NOMO-1 (cell line): ENCODE data around the gene VCX2.
"Not testable (repeated sequence)": the region's sequence is repeated elsewhere in the genome, so short reads cannot be mapped to it uniquely, and the experiment has no call there.

Experiments used
- DNase-seq, 2 experiments: peaks; one replicate each; lab custom pipeline; 2025; ENCODE audit not compliant: unreplicated experiment in 2 of 2; lab: John Stamatoyannopoulos, UW

The VCX2 gene

DNA sequence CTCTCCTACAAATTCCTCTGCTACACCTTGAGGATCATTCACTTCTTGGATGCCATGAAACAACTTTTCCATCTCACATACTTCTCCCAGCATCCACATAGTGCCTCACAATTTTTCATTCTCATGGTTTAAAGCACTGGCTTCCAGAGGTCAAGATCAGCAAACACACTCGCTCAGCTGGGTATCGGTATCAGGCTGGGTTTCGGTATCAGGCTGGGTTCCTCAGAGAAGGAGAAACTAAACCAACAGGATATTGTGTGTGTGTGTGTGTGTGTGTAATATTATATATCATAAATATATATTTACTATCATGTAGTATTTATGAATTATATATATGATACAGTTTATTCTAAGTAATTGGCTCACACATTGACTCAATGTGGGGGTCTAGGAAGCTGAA, at the start of gene VCX2:
TSS of gene VCX2 (minus strand) at position 99 of the 400 bp plus-strand sequence. CDS start 624 bp downstream, outside the sequence.
- not testable (repeated sequence) for DNase-seq

DNA sequence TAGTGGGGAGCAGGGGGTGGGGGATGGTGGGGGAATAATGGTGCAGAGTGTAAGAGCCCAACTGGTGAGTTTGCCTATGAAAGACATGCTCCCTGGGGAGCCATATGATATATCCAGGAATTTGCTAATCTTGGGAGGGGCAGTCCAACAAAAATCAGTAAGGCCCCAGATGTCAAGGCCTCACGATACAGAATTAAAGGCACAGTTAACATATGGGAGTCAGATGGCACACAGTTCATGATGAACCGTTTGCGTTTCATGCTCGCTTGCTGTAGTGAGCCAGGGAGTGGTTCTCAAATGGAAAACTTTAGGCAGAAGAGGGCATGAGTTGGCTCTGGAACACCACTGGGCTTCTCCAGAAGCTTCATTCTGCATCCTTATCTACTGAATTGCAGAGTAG, 33.9 kb upstream of the VCX2 start:
- no peak for DNase-seq

GRCh38 chrX:8204169-8204935, 33.3 kb upstream of the VCX2 start:
- no peak for DNase-seq

DNA sequence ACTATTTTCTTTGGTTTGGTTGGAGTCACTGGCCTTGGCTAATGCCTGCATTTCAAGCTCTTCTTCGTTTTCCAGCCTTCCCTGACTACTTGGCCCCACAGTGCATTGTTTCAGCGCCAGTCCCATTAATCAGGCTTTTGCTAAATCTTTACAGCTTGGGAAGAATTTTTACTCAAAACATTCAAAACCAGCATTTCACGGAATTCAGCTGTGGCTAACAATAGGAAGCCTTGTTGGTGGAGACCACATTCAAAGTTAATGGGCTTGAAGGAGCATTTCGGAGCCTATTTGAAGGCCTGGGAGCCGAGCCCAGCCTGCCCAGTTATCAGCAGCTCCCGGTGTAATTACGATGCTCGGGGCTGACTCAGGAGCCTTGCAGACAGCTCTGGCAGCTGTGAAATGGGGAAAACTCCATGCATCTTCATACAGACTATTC, 30.8 kb upstream of the VCX2 start:
- DNase-seq = no peak

DNA sequence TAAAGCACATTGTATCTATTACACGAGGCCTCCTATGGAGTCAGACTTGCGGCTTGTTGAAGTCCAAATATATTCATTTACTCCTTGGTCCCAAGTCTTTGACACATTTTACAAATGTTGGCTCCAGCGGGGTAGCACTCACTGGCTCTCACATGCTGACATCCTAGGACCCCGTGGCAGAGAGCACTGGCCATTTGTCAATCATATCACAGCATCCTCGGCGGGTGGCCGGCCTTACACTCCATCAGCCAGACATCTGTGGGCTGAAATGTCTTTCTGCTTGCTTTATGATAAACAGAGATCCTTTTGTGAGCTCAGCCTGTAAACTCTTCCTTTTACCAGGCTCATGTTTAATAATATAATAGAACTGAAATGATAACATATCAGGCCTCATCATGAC, 25.7 kb upstream of the VCX2 start:
- no peak for DNase-seq

GRCh38 chrX:8194216-8194615, 23.1 kb upstream of the VCX2 start:
- DNase-seq = no peak

DNA sequence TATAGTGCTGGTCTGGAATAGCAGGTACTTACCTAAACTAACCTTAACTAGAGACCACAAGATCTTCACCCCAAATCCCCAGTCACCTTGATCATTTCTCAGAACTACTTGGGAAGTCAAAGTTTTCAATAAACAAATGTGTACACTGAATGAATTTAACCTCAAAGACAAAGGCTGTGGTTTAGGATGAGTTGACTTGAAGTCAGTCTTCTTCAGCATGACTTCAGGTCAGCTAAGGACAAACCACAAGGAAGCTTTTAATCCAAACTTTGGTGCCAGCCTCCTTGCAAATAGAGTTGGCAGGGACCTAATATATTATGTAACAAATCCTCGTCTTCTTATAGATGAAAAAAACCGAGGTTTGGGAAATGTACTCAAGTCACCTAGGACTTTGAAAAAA, 21.2 kb upstream of the VCX2 start:
- no peak for DNase-seq

DNA sequence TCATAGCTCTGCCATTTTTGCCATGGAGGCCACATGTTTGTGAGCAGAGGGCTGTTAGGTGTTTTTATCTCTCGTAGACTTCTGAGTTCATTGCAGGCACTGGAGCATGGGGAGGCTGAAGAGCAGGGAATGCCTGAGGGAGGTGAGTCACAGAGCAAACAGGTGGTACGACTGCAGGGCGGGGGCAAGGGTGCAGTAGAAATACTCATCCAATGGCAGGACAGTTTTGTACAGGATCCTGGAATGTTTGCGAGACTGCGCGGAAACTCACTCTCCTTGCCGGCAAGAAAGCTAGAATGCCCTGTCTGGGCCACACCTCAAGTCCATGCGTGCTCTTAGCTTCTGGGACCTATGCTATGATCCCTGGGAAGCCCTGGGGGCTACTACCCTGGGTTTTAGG, 20.0 kb upstream of the VCX2 start:
- DNase-seq = no peak

DNA sequence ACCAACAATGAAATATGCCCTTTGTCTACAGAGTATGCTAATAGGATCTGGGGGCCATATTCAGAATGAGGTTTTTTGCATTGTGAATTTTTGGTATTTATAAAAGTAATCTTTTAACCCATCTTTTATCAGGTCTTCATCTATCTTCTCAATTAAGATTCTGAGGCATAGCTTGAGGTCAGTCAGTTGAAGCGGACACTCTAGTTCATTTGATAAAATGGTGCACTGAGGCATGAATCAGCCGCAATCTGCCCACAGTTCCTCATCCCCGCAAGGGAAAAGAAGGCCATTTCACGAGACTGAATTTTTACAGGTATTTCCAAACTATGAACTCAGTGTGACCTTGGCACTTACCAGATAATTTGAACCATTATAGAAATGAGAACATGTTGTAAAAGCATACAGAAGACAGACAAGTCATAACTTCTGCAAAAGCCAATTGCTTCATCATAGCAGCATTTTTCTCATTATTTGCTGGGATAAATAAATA, 19.3 kb upstream of the VCX2 start:
- DNase-seq = no peak

DNA sequence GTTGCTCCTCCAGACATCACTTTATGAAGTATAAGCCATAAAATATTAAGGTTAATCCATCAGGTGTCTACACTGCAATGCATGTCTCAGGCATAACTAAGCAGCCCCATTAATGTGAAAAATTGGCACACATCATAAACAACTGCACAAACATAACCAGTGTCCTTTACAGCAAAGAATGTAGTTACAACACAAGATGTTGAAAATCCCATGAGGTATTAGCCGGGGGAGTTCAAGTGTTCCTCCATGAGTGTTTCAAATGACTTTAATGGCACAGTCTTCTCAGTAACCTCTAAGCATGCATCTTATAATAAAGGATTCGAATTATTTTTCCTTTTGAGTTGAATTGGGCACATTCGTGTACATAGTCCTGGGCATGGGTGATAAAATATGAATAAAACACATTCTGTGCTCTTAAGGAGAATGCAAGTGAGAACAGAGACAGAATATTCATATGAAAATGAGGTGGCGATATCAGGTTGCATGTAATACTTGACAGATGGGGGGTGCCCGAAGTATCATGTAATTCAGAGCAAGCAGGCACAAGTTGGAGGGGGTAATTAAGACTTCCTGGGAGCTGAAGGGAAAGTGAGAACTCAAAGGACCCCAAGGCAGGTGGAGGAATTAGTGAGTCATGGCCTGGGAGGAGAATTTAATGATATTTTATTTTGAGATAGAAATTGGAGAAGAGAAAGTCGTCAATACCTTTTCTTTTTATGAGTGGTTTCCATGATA, 18.2 kb upstream of the VCX2 start:
- no peak for DNase-seq

DNA sequence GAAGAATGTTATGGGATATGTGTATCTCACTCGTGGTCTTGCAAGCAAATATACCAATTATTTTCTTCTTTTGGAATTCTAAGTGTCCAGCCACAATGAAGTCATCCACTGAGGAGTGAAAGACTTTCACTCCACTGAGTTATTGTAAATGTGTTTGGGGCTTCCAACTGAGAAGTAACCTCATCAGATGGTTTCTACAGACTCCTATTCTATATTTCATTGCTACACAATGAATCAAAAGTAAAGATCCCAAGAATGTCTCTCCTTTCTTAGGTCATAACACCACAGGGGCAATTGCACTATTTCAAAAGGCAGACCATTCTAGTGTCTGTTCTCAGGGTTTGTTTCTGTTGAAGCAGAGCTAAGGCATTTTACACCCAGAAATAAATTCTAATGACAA, 12.3 kb upstream of the VCX2 start:
- no peak for DNase-seq

DNA sequence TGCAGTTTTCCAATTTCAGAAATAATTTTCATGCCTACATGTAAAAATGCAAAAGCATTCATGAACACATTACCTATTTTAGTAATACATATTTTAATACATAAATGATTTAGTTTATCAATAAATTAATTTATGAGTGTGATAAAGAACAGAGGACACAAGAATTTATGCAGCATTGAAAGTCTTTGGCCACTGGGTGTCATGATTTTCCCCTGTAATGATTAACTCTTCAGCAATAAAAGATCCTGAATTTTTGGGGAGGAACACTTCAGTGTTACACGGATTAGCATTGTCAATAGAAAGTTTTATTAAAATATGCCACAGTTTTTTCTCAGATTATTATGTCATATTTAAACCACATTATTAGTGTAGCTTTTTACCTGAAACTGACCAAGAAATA, 8.6 kb upstream of the VCX2 start:
- DNase-seq = no peak

- not testable (repeated sequence) for DNase-seq
Observed at GRCh38 chrX:8154011-8154410, 17.1 kb downstream of the VCX2 start.

- no peak for DNase-seq
Observed at GRCh38 chrX:8147226-8147625, 23.8 kb downstream of the VCX2 start.

DNA sequence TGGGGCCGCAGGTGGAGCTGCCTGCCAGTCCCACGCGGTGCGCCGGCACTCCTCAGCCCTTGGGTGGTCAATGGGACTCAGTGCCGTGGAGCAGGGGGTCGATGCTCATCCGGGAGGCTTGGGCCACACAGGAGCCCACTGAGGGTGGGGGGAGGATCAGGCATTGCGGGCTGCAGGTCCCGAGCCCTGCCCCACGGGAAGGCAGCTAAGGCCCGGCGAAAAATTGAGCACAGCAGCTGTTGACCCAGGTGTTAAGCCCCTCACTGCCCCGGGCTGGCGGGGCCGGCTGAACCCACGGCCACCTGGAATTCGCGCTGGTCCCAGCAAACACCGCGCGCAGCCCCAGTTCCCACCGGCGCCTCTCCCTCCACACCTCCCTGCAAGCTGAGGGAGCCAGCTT, 26.1 kb downstream of the VCX2 start:
- no peak for DNase-seq

GRCh38 chrX:8141896-8142295, 29.2 kb downstream of the VCX2 start:
- no peak for DNase-seq

GRCh38 chrX:8140986-8141744, 29.9 kb downstream of the VCX2 start:
- DNase-seq = no peak

DNA sequence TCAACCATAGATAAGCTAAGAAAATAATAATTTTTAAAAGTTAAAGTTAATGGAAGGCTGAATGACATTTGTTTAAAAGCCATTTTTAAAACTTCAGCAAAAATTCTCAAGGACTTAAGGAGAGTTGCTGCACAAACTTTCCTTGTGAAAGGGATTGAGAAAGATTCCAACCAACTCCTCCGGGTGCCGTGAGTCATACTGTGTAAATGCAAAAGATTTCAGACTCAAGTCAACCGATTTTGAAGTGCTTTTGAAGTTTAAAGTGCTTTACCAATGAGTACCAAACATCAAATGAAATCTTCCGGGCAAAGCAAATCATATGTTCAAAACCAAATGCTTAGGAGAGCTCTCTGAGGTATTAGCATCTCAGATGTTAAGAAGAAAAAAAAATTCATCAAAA, 31.4 kb downstream of the VCX2 start:
- no peak for DNase-seq

DNA sequence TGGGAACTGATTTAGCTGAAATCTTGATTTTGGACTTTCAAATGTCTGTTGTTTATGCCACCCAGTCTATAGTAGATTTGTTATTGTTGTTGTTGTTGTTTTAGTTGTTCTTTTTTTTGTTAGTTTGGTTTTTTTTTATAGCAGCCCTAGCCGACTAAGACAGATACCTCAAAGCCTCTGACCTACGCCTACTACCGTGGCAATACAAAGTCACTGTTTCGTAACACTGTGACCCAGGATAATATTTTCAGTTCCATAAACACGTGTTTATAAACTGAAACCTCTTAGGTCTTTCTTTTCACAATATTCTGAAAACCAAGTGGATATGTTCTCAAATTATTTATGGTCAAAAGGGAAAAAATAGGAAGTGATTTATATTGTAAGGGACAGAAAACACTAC, 32.8 kb downstream of the VCX2 start:
- peak in 1 of 2 experiments; percentile 3 for DNase-seq

GRCh38 chrX:8126648-8127047, 44.4 kb downstream of the VCX2 start:
- no peak for DNase-seq

DNA sequence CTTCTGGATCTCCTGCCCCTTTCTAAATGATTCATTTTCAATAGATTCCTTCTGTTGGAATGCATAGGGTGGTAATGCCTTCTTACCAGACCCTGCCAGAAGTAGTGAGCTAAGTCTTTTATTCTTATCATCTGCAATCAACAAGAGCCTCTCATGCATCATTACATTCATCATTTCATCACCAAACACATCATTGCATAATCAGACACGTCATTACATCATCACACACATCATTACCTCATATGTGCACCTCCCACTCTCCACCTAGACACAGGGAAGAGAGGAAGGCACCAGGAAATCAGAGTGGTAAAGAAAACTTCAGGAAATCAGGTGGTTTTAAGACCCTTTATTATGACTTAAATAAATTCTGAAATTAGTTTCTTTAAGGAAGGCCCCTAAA, 45.0 kb downstream of the VCX2 start:
- DNase-seq = no peak
